ENCODE measurements around the gene TRIM5. TPM values are rescaled to one million over a fixed set of nuclear protein-coding genes. Genes with fewer than 3 reads are reported as not detected.
"Not testable (repeated sequence)": the region's sequence is repeated elsewhere in the genome, so short reads cannot be mapped to it uniquely, and the experiment has no call there.

Gene TRIM5
- total RNA-seq, 1 donor from 2014 or later: 34.5 TPM

- no peak for DNase-seq (ENCODE audit: low spot score)
Measured at GRCh38 chr11:5688482-5688881, 3.6 kb upstream of the TRIM5 start.

- no peak for DNase-seq (ENCODE audit: low spot score)
Measured at GRCh38 chr11:5686426-5686825, 1.6 kb upstream of the TRIM5 start.

DNA sequence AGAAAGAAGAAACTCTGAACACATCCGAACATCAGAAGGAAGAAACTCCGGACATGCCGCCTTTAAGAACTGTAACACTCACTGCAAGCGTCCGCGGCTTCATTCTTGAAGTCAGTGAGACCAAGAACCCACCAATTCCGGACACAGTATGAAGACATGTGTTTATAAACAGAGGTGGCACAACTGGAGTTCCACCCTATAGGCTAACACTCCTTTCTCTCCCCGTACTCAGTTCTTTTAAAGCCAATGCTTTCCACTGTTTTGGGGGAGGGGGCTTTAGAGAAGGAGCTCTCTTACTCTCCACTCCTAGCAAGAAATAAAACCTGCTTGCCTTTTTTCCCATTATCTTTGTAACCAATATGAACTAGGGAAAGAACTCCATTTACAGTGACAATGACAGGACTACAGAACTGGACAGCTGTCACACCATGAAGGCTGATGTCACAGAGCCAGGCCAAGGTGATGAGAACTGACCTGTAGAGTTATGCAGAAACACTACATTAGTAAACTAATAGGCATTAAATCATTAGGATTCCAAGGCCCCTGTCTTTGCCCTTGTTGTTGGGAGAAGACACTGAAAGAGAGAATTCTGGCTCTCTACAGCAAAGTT, 733 bp downstream of the TRIM5 start:
- no peak for DNase-seq (ENCODE audit: low spot score)

DNA sequence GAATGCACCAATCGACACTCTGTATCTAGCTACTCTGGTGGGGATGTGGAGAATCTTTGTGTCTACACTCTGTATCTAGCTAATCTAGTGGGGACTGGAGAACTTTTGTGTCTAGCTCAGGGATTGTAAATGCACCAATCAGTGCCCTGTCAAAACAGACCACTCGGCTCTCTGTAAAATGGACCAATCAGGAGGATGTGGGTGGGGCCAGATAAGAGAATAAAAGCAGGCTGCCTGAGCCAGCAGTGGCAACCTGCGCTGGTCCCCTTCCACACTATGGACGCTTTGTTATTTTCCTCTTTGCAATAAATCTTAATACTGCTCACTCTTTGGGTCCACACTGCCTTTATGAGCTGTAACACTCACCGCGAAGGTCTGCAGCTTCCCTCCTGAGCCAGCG, 1.3 kb downstream of the TRIM5 start:
- DNase-seq (ENCODE audit: low spot score): not testable (repeated sequence)

DNA sequence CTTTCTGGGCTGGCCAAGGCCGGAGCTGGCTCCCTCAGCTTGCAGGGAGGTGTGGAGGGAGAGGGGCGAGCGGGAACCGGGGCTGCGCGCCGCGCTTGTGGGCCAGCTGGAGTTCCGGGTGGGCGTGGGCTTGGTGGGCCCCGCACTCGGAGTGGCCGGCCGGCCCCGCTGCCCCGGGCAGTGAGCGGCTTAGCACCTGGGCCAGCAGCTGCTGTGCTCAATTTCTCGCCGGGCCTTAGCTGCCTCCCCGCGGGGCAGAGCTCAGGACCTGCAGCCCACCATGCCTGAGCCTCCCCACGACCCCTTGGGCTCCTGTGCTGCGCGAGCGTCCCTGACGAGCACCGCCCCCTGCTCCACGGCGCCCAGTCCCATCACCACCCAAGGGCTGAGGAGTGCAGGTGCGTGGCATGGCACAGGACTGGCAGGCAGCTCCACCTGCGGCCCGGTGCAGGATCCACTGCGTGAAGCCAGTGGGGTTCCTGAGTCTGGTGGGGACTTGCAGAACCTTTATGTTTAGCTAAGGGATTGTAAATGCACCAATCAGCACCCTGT, 1.9 kb downstream of the TRIM5 start:
- DNase-seq (ENCODE audit: low spot score): not testable (repeated sequence)

- DNase-seq (ENCODE audit: low spot score): no peak
Measured at GRCh38 chr11:5679811-5680210, 5.1 kb downstream of the TRIM5 start.

GRCh38 chr11:5674391-5674790, 10.5 kb downstream of the TRIM5 start:
- no peak for DNase-seq (ENCODE audit: low spot score)

GRCh38 chr11:5671831-5672230, 13.0 kb downstream of the TRIM5 start:
- no peak for DNase-seq (ENCODE audit: low spot score)

DNA sequence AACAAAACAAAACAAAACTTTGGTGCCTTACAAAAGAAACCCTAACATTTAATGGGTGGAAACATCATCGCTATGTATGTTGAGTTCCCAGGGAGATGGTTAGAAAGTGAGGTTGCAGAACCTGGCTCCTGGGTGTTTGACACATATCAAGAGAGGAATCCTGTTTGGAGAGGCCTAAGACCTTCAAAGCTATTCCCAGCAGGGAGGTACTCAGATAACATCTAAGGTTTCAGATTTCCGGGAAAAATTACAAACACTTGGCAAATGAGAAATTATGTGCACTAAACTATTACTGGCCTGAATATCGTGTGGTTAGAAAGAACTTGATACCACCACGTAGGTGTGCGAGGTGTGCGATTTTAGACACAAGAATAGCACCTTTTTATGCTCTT, 18.5 kb downstream of the TRIM5 start:
- DNase-seq (ENCODE audit: low spot score): no peak

DNA sequence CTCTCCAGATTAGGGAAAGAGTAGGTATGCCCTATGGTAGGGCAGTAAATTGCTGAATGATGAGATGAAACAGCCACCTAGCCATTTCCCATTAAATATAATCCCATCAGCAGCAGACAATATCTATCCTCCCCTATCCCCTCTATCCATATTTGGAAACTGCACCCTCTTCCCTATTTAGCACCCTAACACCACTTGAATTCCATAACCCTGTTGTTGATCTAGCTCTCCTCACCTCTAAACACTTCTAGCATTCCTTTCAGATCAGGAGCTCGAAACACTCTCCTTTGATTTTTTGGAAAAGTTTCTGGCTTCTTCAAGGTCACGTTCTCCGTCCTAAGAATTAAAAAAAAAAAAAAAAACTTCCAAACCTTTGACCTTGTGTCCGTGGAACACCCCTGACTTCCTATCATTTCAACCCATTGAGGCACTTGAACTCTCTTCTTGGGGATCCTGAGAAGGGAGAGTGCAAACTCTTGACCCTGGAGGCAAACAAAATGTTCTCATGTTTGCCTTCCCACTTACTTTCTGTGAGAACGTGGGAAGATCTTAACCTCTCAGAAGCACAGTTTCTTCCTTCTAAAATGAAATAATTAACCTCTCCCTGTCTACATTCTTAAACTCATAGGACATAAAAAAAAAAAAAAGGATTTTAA, 19.0 kb downstream of the TRIM5 start:
- DNase-seq (ENCODE audit: low spot score): no peak

GRCh38 chr11:5665051-5665570, 19.8 kb downstream of the TRIM5 start:
- DNase-seq (ENCODE audit: low spot score): no peak

DNA sequence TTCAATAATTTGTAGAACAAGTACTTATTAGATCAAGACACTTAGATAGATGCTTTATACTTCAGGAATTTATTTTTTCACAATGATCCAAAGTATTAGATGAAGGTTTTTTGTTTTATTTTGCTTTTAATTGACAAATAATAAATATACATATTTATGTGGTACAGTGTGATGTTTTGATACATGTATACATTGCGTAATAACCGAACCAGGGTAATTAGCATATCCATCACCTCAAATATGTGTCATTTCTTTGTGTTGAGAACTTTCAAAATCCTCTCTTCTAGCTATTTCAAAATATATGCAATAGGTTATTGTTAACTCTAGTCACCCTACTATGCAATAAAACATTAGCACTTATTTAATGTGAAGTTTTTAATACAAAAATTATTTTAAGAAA, 21.4 kb downstream of the TRIM5 start:
- DNase-seq (ENCODE audit: low spot score): no peak

- DNase-seq (ENCODE audit: low spot score): no peak
Measured at GRCh38 chr11:5658318-5658717, 26.6 kb downstream of the TRIM5 start.

GRCh38 chr11:5656956-5657355, 27.9 kb downstream of the TRIM5 start:
- not testable (repeated sequence) for DNase-seq (ENCODE audit: low spot score)

GRCh38 chr11:5655474-5655873, 29.4 kb downstream of the TRIM5 start:
- no peak for DNase-seq (ENCODE audit: low spot score)

DNA sequence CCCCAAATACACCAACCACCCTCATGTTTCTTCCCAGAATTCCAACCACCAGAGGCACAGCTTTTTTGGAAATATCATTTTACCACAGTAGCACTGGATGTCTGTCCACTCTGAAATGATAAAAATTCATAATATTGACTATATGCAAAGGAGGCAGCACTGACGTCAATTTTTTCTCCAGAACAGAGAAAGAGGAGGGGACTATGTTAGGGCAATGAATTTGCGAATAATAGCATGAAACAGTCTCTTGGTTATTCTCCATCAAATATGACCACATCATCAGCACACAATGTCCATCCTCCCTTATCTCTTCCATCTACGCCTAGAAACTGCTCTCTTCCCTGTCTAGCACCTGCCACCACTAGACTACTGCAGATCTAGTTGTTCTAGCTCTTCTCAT, 38.7 kb downstream of the TRIM5 start:
- DNase-seq (ENCODE audit: low spot score): no peak

DNA sequence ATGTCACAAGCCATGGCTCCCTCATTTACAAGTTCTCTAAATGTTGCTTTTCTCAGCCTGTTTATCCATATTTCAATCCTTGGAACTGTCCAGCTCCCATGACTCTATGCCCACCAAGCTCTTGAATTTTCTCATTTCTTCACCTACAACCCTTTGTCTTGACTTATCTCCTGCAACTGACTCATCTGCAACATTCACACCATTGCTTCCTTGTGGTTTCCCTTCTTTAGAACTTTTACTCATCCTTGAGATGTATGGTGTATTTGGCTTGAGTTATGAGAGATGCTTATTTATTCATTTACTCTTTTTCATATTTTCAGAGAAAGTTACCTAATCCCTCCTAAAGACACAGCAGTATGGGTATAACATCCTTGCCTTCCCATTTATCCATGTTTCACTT, 41.3 kb downstream of the TRIM5 start:
- DNase-seq (ENCODE audit: low spot score): no peak

GRCh38 chr11:5639953-5640352, 44.9 kb downstream of the TRIM5 start:
- DNase-seq (ENCODE audit: low spot score): no peak

DNA sequence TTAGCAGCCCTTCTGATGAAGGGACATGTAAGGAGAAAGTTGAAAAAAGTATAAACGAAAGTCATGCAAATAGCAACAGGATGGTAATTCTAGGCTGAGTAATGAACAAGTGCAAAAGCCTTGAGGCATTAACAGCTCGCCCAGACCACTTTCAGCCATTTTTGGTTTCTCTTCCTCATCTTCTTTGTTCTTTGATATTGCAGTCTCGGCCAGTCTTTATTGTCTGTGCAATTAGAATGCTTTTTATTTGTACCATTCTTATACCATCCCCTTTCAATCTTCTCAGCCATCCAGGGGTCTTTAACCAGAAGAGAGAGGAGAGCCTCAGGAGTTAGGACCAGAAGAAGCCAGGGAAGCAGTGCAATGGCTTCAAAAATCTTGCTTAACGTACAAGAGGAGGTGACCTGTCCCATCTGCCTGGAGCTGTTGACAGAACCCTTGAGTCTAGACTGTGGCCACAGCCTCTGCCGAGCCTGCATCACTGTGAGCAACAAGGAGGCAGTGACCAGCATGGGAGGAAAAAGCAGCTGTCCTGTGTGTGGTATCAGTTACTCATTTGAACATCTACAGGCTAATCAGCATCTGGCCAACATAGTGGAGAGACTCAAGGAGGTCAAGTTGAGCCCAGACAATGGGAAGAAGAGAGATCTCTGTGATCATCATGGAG, 52.8 kb downstream of the TRIM5 start:
- DNase-seq (ENCODE audit: low spot score): no peak

DNA sequence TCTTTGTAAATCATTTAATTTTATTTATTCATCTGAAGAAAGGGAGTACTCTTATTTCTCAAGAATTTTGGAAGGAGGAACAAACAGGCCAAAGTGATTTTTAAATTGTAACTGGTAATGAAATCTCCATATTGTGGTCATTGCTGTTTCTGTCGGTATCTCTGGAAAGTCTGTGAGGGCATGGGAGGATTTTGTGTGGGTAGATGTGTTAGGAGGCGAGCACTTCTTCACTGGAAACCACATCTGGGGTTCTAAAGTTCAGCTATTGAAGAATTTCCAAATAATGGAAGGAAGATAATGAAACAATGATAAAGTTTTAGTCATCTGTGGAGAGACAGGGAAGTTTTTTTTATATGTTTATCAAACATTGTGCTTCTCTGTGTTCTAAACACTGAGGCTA, 53.5 kb downstream of the TRIM5 start:
- DNase-seq (ENCODE audit: low spot score): no peak

DNA sequence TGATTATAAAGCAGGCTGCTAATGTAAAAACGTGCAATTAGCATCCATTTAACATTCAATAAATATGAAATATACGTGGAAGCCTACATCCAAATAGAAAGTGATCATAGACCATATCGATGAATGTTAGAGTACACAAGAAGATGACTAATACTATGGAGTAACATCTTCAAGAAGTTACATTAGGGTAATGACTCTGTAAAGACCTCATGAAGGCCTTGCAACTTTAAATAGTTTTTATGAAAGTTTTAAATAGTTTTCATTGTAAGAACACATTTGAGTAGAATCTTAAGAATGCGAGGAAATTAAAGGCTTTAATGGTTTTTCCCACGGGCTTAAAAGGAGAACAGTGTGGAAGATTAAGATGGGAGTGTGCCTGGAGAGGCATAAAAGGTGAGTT, 58.7 kb downstream of the TRIM5 start:
- no peak for DNase-seq (ENCODE audit: low spot score)

DNA sequence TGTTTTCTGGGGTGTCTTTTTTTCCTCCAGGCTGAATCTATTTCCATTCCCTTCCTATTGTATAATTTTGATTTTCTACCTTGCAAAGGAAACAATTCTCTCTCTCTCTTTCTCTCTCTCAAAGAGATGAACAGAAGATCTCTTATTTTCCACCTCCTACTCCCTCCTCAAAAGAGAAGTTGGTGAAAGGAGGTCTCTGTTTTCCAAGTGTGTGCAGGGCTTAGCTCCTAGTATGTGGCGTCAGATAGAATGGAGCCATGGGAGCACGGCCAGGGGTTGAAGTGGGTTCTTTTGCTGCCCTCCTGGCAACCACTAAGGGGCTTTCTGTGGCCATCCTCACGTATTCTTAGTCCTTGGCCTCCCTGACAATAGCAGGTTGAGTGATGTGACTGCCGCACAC, 59.6 kb downstream of the TRIM5 start:
- DNase-seq (ENCODE audit: low spot score): no peak

Measured in ureter (tissue), 1 donor.